ENCODE results near the gene IGSF8. TPM values are rescaled to one million over a fixed set of nuclear protein-coding genes. Genes with fewer than 3 reads are reported as not detected.

IGSF8 gene
- total and polyA plus RNA-seq, 2 donors (not counting 3 experiments of a cell fraction or from before 2014, with no cell fraction given): 9.5 to 17.5 TPM

- no peaks in the 10 kb centered on the region for H3K4me1 ChIP-seq (ENCODE audit: control insufficient read depth, extremely low read depth, insufficient read depth, low read length)
Observed at GRCh38 chr1:160148121-160148520, 49.7 kb upstream of the IGSF8 start.

DNA sequence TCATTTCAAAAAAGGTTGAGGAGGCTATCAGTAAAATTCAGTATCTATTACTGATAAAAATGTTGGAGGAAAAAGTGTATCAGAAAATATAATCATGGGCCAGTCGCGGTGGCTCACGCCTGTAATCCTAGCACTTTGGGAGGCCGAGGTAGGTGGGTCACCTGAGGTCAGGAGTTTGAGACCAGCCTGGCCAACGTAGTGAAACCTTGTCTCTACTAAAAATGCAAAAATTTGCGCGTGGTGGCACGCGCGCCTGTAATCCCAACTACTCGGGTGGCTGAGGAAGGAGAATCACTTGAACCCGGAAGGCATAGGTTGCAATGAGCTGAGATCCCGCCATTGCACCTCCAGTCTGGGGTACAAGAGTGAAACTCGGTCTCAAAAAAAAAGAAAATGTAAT, 47.7 kb upstream of the IGSF8 start:
- CTCF ChIA-PET: no interaction called here
- intact Hi-C loops (cut with micrococcal nuclease): no loop called here

More at GRCh38 chr1:160148121-160148520, 49.7 kb upstream of the IGSF8 start:
- intact Hi-C loops (cut with micrococcal nuclease): no loop called here
- Histone ChIP-seq H3K27ac (ENCODE audit: insufficient read depth, low read depth, low read length) (no peak overlapping the region), H3K36me3 (ENCODE audit: control insufficient read depth in 2 of 2, extremely low read depth in 1 of 2, insufficient read depth in 2 of 2, low read length in 2 of 2) (no peaks in the 10 kb centered on the region), H4K20me1 (replicated peaks; ENCODE audit: control insufficient read depth, extremely low read depth, insufficient read depth, low read length) (no peaks in the 10 kb centered on the region), H3K27me3 (ENCODE audit: control insufficient read depth in 2 of 2, insufficient read depth in 2 of 2, low read length in 2 of 2) (peaks cover 4 to 5% of the 10 kb centered on the region in 2 experiments), H3K4me3 (replicated peaks in 1 of 3; ENCODE audit: insufficient read depth in 1 of 3, low read depth in 1 of 3, low read length in 3 of 3) (no peak overlapping the region), H3K79me2 (ENCODE audit: control insufficient read depth, insufficient read depth, low read length) (no peaks in the 10 kb centered on the region), H3K9me1 (replicated peaks; ENCODE audit: control insufficient read depth, extremely low read depth, insufficient read depth, low read length) (no peaks in the 10 kb centered on the region), H3K4me2 (ENCODE audit: insufficient read depth, low read length) (no peak overlapping the region), H3K9ac (replicated peaks; ENCODE audit: extremely low read depth, insufficient read depth, low read length) (no peak overlapping the region), H2AFZ (ENCODE audit: low read depth, low read length) (no peak overlapping the region), H3K9me3 (replicated peaks; ENCODE audit: control insufficient read depth, insufficient read depth, low read length) (no peaks in the 10 kb centered on the region)
- FAIRE-seq: no peak
- dilution Hi-C loops (cut with MboI; ENCODE audit: extremely low pct_ligation_motif_present, low sequenced_read_pairs): no loop called here
- ChIA-PET CTCF (interaction anchor here (0.9 to 1.5 kb wide), 5 partner anchors 10 to 63 kb away, joined by 3 to 5 read pairs (median 3); partner anchors contain the start of gene CASQ1), POLR2A (no interaction called here)
- TF ChIP-seq, protein P1, sequence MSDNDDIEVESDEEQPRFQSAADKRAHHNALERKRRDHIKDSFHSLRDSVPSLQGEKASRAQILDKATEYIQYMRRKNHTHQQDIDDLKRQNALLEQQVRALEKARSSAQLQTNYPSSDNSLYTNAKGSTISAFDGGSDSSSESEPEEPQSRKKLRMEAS (IDR thresholded peaks at IDR 0.05; ENCODE audit: insufficient read depth, insufficient read length): no peak
- TF ChIP-seq POLR2A (IDR thresholded peaks at IDR 0.05; ENCODE audit: low read depth, low read length): no peak
- no peak for DNase-seq (ENCODE audit: low read depth, low spot score)
- BruUV-seq (replicated peaks): no TSS peak

More for the DNA sequence above, 47.7 kb upstream of the IGSF8 start:
- no peaks in the 10 kb centered on the region for H4K20me1 ChIP-seq (replicated peaks; ENCODE audit: control insufficient read depth, extremely low read depth, insufficient read depth, low read length)
- POLR2A ChIA-PET: no interaction called here
- no peak overlapping the region for H2AFZ ChIP-seq (ENCODE audit: low read depth, low read length)
- H3K36me3 ChIP-seq (ENCODE audit: control insufficient read depth in 2 of 2, extremely low read depth in 1 of 2, insufficient read depth in 2 of 2, low read length in 2 of 2): no peaks in the 10 kb centered on the region
- no TSS peak for BruUV-seq (replicated peaks)
- dilution Hi-C loops (cut with MboI; ENCODE audit: extremely low pct_ligation_motif_present, low sequenced_read_pairs): no loop called here
- H3K9ac ChIP-seq (replicated peaks; ENCODE audit: extremely low read depth, insufficient read depth, low read length): no peak overlapping the region
- no peak for FAIRE-seq
- no peak overlapping the region for H3K27ac ChIP-seq (ENCODE audit: insufficient read depth, low read depth, low read length)
- H3K79me2 ChIP-seq (ENCODE audit: control insufficient read depth, insufficient read depth, low read length): no peaks in the 10 kb centered on the region
- no peak overlapping the region for H3K4me3 ChIP-seq (replicated peaks in 1 of 3; ENCODE audit: insufficient read depth in 1 of 3, low read depth in 1 of 3, low read length in 3 of 3)
- no peaks in the 10 kb centered on the region for H3K9me1 ChIP-seq (replicated peaks; ENCODE audit: control insufficient read depth, extremely low read depth, insufficient read depth, low read length)
- TF ChIP-seq GATA2 (IDR thresholded peaks at IDR 0.05; ENCODE audit: insufficient read depth, insufficient read length, low read depth, low read length) (no peak), MYC (IDR thresholded peaks at IDR 0.05; ENCODE audit: low read depth, low read length) (no peak), POLR2AphosphoS5 (IDR thresholded peaks at IDR 0.05; ENCODE audit: insufficient read depth, low read depth, low read length) (no peak), POLR2A (IDR thresholded peaks at IDR 0.05; ENCODE audit: low read depth, low read length) (no peak), FOS (IDR thresholded peaks at IDR 0.05; ENCODE audit: borderline replicate concordance, insufficient read depth, low read length) (no peak), JUN (IDR thresholded peaks at IDR 0.05; ENCODE audit: borderline replicate concordance, insufficient read depth, insufficient read length, low read depth) (no peak), EZH2 (IDR thresholded peaks at IDR 0.05; ENCODE audit: borderline replicate concordance, low read depth, low read length, severe bottlenecking) (no peak)
- TF ChIP-seq, protein P1 (IDR thresholded peaks at IDR 0.05; ENCODE audit: insufficient read depth, insufficient read length): no peak
- TF ChIP-seq, protein P2, sequence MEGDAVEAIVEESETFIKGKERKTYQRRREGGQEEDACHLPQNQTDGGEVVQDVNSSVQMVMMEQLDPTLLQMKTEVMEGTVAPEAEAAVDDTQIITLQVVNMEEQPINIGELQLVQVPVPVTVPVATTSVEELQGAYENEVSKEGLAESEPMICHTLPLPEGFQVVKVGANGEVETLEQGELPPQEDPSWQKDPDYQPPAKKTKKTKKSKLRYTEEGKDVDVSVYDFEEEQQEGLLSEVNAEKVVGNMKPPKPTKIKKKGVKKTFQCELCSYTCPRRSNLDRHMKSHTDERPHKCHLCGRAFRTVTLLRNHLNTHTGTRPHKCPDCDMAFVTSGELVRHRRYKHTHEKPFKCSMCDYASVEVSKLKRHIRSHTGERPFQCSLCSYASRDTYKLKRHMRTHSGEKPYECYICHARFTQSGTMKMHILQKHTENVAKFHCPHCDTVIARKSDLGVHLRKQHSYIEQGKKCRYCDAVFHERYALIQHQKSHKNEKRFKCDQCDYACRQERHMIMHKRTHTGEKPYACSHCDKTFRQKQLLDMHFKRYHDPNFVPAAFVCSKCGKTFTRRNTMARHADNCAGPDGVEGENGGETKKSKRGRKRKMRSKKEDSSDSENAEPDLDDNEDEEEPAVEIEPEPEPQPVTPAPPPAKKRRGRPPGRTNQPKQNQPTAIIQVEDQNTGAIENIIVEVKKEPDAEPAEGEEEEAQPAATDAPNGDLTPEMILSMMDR (IDR thresholded peaks at IDR 0.05; ENCODE audit: extremely low read depth in 1 of 2, insufficient read depth in 1 of 2, low read depth in 1 of 2, low read length in 2 of 2): no peak
- H3K4me1 ChIP-seq (ENCODE audit: control insufficient read depth, extremely low read depth, insufficient read depth, low read length): no peaks in the 10 kb centered on the region
- no peak overlapping the region for H3K4me2 ChIP-seq (ENCODE audit: insufficient read depth, low read length)
- H3K27me3 ChIP-seq (ENCODE audit: control insufficient read depth in 2 of 2, insufficient read depth in 2 of 2, low read length in 2 of 2): peaks cover 2 to 4% of the 10 kb centered on the region in 2 experiments
- no peak for DNase-seq (ENCODE audit: low read depth, low spot score)
- no peaks in the 10 kb centered on the region for H3K9me3 ChIP-seq (replicated peaks; ENCODE audit: control insufficient read depth, insufficient read depth, low read length)
